GM18867 (cell line): Measurements from ENCODE around the gene LMBRD1.
A peak's percentile ranks its signal among the peaks of the same experiment; 100 is the strongest.
"Not testable (repeated sequence)": the region's sequence is repeated elsewhere in the genome, so short reads cannot be mapped to it uniquely, and the experiment has no call there.

Experiments
- ATAC-seq: cut with Tn5 transposase; IDR thresholded peaks from one replicate; pipeline ENCODE4 v1.9.1; 2021; ENCODE audit warnings: mild to moderate bottlenecking, moderate library complexity; ENCODE audit not compliant: unreplicated experiment

LMBRD1 gene

DNA sequence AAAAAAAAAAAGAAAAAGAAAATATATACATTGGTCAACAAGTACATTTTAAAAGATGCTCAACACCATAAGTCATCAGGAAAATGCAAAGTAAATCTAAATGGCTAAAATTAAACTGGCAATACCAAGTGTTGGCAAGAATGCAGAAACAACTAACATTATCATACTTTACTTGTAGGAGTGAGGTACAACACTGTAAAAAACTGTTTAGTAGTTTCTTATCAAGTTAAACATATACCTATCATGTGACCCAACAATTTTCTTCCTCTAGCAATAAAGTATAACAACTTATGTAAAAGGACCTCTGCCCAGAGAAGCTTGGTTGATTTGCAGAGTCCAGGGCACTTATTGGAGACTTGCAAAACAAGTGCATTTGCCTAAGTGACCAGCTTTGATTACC, 40.4 kb downstream of the LMBRD1 start:
- ATAC-seq, result no peak

DNA sequence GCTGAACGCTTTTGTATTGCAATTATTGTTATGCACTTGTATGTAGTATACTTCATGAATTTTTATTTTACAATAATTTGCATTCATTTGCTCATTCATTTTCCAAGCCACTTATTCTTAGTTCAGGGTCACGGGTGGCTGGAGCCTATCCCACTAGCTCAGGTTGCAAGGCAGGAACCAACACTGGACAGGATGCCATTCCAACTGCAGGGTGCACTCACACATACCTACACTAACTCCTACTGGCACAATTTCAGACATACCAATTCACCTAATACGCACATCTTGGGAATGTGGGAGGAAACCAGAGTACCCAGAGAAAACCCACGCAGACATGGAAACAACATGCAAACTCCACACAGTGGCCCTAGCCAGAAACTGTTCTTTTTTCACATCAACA, 61.8 kb downstream of the LMBRD1 start:
- ATAC-seq, result no peak

DNA sequence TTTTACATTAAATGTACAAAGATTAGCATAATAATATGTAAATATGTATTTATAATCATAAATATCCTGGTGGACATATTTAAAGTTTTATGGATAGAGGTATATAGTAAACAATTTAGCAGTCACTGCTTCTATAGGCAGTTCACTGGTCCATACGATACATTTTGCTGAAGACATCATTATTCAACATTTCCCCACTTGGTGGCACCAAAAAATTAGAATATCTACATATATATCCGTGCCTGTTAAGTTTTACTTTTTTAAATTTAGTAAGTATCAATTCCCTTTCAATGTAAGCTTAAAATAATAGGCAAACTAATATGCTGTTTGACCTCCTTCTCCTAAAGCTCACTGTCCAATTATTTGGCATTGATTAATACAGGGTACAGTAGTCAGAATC, 64.2 kb downstream of the LMBRD1 start:
- peak; percentile 79 for ATAC-seq

DNA sequence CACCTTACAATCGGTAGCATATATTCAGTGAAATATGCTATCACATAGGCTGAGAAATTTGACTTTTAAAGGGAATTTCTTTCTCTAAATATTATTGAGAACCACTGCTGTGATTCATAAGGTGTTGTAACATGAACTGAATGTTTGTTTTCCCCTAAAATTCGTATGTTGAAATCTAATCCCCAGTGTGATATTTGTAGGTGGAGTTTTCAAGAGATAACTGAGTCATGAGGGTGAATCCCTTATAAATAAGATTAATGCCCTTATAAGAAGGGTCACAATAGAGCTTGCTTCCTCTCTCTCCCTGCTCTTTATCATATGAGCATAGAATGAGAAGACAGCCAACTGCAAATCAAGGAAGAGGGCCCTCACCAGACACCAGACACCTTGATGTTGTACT, 64.8 kb downstream of the LMBRD1 start:
- ATAC-seq, result no peak

DNA sequence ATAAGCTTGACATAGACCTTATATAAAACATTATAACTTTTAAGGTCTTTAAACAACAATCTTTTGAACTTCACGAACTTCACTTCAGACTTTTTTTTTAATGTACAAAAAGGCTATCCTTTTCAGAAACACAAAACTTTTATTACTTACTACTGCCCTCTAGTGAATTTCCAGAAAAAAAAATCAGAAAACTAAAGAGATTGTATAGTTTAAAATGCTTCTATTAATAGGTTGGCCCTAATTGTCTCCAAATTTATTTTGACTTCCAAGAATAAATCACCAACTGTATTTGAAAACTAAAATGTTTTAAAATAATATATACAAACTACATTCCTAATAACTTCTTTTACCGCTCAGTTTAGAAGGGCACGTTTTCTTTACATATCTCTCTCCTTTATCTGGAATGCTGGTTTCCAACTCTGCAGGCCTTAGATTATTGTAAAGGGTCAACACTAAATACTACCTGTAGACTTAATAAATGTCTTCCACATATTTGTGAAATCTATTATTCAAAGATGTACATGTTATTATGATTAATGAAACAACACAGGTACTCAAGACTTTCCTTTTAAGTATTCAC, 66.8 kb downstream of the LMBRD1 start:
- ATAC-seq, result no peak

DNA sequence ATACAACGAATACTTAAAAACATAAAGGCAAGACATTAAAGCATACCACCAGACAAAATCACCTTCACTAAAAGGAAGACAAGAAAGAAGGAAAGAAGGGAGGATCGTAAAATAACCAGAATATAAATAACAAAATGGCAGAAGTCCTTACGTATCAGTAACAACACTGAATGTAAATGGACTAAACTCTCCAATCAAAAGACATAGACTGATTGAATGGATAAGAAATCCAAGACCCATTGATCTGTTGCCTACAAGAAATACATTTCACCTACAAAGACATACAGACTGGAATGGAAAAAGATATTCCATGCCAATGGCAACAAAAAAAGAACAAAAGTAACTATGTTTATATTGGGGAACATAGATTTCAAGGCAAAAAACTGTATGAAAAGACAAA, 74.1 kb downstream of the LMBRD1 start:
- ATAC-seq, result no peak

DNA sequence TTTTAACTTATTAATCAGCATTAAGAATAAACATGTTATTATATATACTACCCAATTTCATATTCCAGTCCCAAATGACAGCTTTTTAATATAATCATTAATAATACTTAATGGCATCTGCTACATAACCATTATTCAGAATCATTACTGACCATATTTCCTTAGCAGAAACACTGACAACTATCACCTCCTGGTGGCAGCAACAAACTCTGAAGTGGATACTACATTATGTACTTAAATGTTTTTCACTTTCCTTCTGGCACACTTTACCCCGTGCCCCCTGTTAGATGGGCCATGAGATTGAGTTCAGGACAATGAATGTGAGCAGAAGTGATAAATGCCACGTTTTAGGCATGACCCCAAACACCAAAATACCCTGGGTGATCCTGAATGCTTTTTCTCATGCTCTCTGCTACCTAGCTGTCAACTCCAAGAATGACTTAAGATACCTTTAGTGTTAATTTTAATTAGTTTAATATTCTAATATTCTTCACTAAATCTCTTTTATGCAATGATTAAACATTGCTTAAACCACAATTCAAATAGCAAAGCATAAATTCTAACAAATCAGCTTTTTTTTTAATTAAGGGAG, 77.1 kb downstream of the LMBRD1 start:
- ATAC-seq, result peak; percentile 88

DNA sequence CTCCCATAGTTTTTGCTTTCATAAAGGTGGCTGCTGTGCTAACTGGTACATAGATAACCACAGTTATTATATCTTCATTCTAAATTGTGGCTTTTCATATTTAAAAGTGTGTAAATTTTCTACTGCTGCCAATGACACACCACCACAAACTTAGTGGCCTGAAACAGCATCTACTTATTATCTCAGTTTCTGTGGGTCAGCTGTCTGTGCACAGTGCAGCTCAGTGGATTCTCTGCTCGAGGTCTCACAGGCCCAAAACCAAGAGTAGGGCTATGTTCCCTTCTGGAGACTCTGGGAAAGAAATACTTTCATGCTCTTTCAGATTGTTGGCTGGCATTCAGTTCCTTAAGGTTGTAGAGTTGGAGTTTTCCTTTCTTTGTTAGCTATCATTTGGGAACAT, 90.1 kb downstream of the LMBRD1 start:
- ATAC-seq, result no peak

DNA sequence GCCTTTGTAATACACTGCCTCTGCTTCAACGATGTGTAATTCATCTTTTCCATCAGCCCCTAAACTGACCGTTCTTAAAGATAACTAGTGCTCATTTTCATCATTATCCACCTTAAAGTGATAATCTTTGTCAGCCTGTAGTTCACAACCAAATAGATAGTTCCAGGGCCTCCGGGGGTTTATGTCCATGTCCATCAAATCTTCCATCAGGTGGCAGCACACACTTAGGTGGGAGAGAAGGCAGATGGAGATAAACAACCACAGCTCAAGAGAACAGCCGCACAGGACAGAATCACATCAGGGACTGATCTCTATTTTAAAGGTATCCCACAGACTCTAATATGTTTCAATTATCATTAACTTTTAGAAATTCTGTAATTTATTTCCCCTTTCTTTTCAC, 90.9 kb downstream of the LMBRD1 start:
- ATAC-seq, result no peak

DNA sequence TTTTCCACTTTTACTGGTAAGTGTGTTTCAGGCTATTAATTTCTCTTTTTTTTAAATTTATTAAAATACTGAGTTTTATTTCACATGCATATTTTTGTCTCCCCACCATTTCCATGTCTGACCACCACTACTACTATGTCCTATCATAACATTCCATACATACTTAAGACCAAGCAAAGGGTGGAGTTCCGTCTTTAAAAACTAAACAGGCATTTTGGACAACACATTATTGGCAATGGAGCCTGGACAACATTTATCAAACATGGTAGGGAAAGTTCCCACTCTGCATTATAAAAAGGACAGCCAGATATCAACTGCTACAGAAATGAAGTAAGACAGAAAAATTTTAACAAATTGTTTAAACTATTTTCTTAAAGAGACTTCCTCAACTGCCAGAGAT, 91.9 kb downstream of the LMBRD1 start:
- no peak for ATAC-seq

DNA sequence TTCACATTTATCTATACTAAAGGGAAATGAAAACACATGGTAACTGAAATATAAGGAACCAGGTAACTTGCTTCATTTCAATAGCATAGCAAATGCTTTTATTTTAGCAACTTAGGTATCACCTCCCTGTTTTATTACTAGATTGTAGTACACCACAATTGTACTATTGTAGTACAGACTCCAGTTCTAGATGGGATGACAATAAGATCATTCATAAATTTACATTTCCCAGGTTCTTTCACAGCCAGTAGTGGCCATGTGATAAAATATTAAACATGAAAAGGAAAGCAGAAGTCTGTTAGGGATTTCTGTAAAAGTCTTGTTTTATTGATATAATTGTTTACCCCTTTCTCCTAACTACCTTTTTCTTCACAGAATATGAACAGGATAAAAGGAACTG, 97.2 kb downstream of the LMBRD1 start:
- no peak for ATAC-seq

DNA sequence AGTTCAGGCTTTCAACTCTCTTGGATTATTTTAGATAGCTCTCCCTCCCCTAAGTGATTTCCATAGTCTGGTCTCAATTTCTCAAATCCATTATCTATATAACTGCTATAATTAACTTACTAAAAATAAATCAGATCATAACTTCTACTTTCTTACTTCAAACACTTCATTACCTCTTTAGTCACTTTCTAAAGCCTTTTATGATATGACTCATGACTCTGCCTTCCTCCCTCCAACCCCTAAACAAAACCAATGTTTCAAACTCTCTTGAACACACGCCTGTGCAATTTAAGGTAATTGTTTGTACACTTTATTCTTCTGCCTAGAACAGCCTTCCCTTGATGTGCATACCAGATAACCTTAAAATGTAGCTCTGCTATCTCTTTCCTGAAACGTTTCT, 100.5 kb downstream of the LMBRD1 start:
- ATAC-seq, result peak; percentile 64

DNA sequence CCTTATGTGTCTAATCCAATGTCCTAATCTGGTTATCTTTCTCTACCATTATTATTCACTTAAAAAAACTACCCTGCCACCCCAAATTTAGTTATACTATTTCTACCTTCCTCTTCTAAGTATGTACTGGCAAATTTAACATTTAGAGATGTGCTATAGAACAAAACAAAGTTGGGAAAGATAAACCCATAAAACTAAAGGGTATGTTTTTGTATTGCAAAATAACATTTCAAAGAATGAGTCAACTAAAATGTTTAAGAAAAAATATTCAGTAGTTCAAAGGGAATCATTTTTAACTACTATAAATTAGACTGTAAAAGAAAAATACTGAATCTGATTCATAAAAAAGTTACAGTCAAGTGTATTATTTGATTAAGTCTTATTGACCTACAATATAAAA, 103.0 kb downstream of the LMBRD1 start:
- ATAC-seq, result no peak

DNA sequence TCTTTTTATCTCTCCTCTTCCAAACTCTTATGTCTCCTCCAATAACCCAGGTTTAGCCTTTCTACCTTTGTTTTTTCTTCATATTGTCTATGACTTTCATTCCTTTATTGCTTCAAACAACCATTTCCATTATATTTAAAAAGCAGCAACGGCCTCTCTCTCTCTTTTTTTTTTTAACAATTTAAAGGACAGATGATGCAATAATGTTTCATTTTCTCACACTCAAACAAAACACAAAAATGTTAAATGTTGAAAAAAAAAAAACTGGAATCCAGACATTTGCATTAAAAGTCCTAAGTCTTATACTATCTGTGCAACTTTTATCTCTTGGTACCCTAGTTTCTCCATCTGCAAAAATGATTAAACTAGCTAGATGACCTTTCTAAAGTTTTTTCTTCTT, 105.8 kb downstream of the LMBRD1 start:
- ATAC-seq, result no peak

DNA sequence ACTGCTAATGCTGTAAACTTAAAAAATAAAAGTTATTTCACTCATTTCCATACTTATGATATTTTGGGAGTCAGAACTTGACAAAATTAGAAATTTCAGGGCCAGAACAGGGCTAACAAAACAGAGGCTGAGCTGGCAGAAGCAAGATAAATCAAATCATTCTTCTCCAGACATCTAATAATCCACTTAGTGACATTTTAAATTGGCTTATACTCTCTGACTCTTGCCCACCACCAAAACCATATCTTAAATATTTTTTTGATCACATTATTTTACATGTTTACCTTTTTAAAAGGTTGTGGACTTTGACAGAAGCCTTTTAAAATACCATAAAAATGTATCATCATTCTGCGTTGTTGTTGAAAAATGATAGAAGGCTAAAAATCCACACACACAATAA, 116.5 kb downstream of the LMBRD1 start:
- no peak for ATAC-seq

DNA sequence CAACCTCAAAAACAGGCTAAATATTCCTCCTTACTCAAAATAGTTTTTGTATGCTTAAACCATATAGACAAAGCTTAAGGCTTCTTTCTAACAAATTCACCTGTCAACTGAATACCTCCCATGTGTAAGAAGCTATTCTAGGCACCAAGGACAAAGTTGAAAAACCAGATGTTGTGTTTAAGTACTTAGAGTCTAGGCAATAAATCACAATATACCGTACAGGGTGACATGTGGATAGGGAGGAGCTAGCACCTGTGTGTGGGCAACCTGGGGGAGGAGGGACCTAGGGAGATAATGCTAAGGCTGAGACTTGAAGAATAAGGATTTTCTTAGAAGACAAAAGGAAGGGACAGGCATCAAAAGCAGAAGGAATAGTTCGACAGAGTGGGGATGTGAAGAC, 123.5 kb downstream of the LMBRD1 start:
- ATAC-seq, result no peak

DNA sequence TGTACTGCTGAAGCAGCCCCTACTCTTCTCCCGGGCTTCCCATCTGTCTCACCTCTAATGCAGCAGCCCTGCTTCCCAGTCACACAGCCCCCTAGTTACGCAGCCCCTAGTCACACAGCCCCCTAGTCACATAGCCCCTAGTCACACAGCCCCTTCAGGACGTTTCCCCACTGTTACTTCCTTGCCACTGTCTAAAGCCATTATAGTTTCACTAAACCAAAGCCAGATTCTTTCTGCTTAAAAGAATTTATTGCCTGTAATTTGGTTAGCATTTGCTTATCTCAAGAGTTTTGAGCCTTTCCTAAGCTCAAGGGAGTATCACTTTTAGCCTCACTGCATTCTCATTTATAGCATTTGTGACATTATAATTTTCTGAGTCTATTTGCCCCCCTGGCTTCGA, 127.9 kb downstream of the LMBRD1 start:
- ATAC-seq, result no peak

DNA sequence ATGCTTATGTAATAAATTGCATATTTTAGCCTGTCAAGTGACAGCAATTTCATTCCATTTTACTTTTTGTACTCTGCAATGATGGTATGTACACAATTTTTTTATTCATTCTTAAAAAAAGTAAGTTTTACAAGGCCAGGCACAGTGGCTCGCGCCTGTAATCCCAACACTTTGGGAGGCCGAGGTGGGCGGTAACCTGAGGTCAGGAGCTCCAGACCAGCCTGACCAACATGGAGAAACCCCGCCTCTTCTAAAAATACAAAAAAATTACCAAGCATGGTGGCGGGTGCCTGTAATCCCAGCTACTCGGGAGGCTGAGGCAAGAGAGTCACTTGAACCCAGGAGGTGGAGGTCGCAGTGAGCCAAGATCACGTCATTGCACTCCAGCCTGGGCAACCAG, 130.0 kb downstream of the LMBRD1 start:
- not testable (repeated sequence) for ATAC-seq

DNA sequence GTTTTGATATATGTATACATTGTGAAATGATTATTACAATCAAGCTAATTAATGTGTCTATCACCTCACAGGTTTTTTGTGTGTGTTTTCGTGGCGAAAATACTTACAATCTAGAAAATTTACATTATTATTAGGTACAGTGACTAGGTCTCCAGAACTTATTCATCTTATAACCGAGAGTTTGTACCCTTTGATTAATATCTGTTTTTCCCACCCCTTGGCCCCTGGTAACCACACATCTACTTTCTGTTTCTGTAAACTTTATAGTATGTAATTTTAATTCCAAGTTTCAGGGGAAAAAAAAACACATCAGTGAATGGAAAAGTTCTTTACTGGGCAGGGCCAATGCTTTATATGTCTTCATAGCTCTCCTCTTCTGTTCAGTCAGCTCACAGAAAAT, 131.4 kb downstream of the LMBRD1 start:
- no peak for ATAC-seq

DNA sequence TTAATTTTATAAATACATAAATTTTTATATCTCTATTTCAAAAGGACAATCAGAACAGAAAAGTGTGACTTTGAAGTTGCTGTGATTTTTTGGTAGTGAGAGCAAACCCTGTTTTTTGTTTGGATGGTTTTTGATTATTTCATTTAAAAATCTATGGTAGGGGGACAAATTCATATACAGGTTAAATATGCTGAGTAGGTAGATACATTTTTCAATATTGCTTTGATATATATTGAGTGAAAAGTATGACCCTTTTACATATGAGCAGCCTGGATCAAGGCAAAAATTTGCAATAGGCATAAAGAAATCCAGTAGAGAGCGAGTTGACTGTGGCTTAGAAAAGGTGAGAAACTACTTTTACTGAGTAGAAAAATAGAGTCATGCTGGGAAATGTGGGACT, 132.3 kb downstream of the LMBRD1 start:
- ATAC-seq, result no peak

DNA sequence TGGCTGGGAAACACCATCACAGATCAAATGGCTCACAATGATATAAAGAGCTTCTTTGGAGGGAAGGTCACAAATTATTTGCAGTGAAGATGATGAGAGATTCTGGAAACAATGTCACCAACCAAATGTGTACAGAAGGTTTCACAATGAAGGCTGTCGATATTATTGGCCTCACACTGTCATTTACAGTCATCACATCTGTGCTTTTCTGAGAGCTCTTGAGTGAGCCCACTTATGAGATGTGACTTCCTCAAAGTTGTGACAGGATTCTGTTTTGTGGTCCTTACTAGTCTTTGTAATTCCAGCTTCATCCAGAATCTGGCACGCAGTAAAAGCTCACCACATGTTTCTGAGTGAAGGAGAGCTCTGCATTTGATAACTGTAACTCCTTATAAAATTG, 133.6 kb downstream of the LMBRD1 start:
- ATAC-seq, result no peak

DNA sequence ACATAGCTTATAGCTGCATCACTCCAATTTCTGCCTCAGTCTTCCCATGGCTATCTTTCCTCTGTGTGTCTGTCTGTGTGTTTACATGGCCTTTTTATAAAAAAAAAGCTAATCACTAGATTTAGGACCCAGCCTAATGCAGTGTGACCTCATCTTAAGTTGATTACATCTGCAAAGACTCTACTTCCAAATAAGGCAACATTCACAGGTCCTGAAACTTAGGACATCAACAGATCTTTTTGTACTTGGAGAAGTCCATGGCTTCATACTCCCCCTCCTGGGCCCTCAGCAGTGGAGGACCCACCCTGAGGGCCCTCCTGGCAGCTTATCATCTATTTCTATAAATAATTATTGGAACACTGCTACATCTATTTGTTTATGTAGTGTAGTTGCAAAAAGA, 146.1 kb downstream of the LMBRD1 start:
- ATAC-seq, result no peak

DNA sequence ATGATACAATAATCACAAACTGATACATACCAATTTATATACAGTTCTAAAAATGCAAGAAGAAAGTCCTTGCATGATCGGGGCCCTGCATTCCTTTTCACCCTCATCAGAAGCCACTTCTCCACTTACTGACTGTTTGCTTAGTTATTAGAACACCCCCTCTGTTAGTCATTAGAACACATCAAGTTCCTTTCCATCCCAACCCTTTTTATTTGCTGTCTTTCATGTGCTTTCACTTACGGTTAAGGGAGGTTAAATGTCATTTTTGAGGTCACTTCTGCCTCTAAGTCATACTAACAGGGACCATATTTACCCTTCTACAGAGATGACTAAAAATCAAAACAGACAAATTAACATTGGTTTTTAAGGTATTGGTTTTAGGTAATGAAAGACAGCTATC, 149.1 kb downstream of the LMBRD1 start:
- no peak for ATAC-seq
